Left renal pelvis (tissue), 4 donors: ENCODE measurements around the gene ERLEC1. TPM values are rescaled to one million over a fixed set of nuclear protein-coding genes. Genes with fewer than 3 reads are reported as not detected.
"Not testable (repeated sequence)": the region's sequence is repeated elsewhere in the genome, so short reads cannot be mapped to it uniquely, and the experiment has no call there.

Source experiments
- DNase-seq, 4 donors: peaks; one replicate each; pipeline ENCODE4 v3.0.0-alpha.2; 2013; ENCODE audit warnings: low read depth in 4 of 4, low spot score in 3 of 4
- polyA plus RNA-seq, 4 donors: library from polyadenylated mRNA; unstranded; fragments of 120-200 nt; gene quantifications; one replicate each; pipeline ENCODE4 v1.2.1, GENCODE V29; 2013; ENCODE audit not compliant: insufficient read length in 4 of 4

ERLEC1 gene
- polyA plus RNA-seq, 4 donors, result 61.7 to 88.1 (median 78.8) TPM

DNA sequence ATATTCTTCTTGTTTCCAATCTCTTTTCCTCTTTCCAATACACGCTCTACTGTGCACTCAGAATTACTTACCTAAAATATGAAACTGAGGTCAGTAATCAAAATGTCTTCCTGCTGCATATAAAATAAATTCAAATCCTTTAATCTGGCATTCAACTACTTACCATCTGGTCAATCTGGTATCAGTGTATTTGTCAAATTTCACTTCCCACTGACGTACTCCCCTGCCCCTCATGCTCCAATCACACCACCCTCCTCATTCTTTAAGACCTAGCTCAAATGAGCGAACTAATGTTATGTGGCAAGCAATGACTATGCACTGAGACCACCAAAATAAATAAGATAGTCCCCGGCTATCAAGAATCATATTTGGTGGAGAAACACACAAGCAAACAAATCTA lies 6.8 kb upstream of the ERLEC1 start:
- DNase-seq, result no peak

DNA sequence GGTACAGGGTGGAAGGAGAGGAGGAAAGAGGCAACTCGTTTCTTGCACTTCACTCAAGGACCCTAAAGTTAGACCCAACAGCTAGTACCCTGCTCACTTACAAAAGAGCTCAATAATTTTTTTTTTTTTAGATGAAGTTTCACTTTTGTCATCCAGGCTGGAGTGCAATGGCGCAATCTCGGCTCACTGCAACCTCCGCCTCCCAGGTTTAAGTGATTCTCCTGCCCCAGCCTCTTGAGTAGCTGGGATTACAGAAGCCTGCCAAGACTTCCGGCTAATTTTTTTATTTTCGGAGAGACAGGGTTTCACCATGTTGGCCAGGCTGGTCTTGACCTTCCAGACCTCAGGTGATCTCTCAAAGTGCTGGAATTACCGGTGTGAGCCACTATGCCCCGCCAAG lies 4.2 kb upstream of the ERLEC1 start:
- DNase-seq, result no peak

DNA sequence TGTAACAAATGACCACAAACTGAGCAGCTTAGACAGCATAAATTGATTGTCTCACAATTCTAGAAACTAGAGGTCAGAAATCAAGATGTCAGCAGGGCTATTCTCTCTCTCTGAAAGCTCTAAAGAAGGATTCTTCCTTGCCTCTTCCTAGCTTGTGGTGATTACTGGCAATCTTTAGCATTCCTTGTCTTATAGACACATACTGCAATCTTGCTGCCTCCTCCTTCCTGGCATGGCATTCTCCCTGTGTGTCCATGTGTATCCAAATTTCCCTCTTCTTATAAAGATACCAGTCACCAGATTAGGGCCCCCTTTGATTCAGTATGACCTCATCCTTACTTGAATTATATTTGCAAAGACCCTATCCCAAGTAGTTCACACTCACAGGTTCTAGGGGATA lies 2.4 kb upstream of the ERLEC1 start:
- no peak for DNase-seq

DNA sequence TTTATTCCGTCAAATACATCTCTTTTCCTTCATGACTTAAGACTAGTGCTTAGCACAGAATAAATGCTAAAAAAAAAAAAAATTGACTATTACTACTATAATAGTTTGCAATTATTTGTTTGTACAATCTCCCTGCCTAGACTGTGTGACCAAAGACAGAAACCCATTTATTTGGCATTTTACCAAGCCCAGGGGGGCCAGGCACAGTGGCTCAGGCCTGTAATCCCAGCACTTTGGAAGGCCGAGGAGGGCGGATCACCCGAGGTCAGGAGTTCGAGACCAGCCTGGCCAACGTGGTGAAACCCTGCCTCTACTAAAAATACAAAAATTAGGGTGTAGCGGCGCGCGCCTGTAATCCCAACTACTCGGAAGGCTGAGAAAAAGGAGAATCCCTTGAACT lies 1.5 kb upstream of the ERLEC1 start:
- no peak for DNase-seq

DNA sequence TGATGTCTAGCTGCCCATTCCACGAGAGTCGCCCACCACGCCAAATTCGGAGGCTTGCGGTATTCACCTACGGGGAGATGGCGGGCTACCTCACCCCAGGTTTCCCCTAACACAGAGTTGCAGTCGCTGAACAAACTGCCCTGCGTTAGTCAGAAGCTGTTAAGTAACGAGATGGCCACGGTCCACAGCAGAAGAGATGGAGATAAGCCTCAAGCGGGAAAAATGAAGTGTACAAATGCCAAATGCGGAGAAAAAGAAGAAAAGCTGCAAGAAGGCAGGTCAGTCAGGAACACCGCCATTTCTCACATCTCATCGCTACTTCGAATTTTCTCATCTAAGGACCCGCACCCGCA lies 516 bp upstream of the ERLEC1 start:
- DNase-seq, result no peak

DNA sequence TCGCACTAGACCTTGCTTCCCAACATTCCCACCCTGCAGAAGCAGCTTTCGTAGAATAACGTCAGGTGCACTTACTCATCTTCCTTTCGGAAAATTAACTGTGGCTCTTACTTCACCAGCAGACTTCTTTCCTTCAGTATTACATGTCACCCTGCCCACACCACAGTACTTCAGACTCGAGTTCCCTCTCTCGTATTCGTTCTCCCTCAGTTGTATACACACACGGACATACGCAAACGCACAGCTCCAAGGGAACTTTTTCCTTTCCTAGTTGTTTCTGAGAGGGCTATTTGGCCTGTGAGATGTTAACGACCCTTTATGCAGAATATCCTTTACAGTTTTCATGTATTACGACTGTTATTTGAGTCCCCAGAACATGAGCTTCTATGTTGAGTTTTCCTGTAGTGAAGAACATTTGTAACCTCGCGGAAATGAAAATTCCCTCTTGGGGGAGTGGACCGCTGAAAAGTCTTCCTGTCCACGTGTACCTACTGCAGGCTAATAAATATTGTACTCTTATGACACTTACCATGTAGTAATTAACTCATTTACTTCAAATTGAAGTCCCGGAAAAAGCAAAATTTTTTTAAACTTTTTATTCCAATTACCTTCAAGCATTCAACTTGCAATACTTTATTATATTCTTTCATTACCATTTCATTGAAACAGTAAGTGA lies 908 bp downstream of the ERLEC1 start:
- no peak for DNase-seq

DNA sequence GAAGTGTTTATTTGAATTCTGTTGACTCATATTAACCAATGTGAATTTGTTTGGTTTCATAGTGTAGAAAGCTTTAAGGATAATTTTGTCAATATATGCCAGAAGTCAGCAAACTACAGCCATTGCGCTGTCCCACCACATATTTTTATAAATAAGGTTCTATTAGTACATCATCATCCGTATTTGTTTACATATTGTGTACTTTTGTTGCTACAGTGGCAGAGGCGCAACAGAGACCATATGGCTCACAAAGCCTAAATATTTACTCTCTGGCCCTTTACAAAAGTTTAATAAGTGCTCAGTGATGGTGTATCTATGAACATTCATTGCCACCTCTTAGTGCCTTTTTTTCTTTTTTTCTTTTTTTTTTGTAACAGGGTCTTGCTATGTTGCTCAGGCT lies 6.4 kb downstream of the ERLEC1 start:
- DNase-seq, result no peak

DNA sequence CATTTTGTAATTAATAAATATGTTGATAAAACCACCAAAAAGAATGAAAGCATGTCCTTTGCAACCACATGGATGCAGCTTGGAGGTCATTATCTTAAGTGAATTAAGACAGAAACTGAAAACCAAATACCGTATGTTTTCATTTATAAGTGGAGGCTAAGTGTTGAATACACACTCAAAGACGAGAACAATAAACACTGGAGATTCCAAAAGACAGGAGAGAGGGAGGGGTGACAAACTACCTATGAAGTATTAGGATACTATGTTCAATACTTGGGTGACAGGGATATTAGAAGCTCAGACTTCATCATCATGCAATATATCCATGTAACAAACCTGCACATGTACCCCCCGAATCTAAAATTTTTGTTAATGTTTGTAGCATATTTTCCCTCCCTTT lies 7.0 kb downstream of the ERLEC1 start:
- no peak for DNase-seq

DNA sequence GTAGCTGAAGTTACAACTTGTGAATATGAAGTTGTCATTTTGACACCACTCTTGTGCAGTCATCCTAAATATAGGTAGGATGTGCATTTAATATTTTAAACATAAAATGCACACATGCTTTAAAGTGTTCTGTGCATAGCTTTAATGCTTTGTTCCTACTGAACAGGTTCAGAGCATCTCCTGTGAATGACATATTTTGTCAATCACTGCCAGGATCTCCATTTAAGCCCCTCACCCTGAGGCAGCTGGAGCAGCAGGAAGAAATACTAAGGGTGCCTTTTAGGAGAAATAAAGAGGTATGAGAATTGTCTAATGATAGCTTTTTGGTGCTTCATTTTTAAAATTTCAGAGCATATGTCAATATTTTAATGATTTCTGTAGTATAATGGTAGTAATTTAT lies 14.7 kb downstream of the ERLEC1 start:
- DNase-seq, result no peak

DNA sequence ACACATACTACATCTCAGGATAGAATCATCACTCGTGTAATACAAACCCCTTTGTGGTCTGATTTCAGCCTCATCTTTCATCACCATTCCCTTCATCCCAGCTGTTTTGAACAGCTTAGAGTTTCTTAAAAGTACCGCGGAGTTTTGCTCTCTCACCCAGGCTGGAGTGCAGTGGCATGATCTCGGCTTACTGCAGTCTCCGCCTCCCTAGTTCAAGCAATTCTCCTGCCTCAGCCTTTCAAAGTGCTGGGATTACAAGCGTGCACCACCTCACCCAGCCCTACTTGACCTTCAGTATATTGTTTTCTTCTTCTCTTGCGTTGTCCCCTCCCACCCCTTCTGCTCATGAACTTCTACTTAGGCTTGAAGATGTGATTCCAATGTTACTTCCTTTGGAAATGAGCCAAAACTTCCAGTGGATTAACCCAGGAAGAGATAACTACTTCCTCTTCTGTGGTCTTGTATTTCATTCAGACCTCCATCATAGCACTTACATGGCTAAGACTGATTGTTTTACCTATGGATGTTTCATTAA lies 15.8 kb downstream of the ERLEC1 start:
- no peak for DNase-seq

DNA sequence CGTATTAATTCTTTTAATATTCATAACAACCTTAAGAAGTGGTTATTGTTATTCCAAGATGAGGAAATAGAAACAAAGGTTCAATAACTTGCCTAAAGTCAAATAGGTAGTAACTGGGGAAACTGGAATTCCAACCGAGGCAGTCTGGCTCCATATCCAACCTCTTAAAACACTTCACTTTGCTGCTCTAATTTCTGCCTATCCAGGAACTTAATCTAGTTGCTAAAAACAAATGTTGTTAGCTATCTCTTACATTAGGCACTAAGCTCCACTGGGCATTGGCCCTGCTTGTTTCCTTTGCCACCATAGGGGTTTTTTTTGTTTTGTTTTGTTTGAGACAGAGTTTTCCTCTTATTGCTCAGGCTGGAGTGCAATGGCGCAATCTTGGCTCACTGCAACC lies 24.8 kb downstream of the ERLEC1 start:
- DNase-seq, result no peak

DNA sequence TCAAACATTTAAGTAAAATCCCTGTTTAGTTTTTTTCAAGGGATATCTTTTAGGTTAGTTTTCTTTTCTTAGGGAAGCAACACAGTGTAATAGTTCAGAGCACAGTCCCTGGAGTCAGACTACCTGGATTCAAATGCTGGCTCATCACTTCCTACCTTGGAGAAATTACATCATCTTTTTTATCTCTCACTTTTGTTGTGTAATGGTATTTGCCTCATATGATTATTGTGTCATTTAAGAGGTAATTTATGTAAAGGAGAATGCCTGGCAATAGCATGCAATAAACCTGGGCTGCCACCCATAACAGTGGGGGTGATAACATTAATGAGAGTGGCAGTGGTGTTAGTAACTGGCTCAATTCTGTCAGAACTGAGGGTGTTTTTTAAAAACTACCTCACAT lies 26.3 kb downstream of the ERLEC1 start:
- DNase-seq, result no peak

DNA sequence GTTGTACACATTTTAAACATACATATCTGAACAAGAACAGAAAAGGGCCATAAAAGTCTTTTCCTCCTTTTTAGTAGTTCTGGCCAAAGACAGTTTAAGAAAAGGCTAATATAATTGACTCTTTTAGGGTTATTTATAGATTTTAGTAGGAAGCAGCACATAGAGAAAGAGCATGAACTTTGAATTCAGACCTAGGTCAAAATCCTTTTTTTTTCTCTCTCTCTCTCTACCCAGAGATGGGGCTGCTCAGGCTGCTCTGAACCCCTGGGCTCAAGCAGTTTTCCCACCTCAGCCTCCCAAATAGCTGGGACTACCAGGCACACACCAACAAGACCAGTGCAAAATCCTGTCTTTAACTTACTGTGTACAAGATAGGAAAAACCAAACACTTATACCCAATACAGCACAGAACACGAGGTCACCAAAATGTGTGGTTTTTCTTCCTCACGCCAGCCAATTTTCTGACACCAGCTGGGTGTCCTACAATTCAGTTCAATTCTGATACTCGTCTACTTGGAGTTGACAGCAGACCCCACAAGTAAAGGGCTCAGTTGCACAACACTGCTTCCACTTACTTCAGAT lies 32.1 kb downstream of the ERLEC1 start:
- DNase-seq, result no peak

DNA sequence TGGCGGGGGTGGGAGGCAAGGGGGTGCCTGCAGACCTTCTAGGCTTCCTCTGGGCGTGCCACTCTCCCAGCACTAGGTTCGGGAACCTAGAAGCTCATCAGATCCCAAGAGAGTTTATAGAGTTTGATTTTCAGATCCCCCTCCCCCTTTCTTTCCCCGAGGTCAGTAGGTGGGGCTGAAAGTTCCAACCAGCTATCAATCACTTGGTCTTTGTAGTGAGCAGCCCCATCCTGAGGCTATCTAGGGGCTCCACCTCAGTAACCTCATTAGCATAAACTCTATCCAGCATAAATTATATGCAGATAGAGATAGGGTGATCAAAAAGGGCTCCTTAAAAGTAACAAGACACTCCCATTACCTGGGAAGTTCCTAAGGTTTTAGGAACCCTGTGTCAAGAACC lies 32.8 kb downstream of the ERLEC1 start:
- DNase-seq, result no peak

DNA sequence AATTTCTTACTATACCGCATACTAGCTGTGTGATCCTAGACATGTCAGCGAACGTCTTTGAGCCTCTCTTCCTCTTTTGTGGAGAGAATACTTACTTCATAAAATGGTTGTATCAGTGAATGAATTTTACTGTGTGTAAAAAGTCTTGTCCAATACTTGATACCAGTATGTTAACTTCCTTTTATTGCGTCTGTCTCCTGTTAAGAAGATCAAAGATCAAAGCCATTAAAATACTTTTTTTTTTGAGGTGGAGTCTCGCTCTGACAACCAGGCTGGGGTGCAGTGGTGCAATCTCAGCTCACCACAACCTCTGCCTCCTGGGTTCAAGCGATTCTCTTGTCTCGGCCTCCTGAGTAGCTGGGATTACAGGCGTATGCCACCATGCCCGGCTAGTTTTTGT lies 33.2 kb downstream of the ERLEC1 start:
- DNase-seq, result no peak

DNA sequence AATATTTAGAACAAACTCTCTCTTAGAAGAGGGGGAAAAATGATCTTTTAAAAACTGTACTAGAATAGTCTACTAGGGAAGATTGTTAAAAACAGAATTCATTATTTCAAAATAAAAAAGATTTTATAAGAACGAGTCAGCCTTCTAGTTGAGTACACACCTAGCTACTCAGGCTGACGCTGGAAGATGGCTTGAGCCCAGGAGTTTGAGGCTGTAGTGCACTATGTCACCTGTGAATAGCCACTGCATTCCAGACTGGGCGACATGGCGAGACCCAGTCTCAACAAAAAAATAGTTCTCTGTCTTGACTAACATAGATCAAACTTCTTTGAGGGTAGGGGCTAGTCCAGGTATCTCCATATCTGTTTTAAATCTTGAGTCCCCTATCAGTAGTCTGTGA lies 33.9 kb downstream of the ERLEC1 start:
- DNase-seq, result no peak

DNA sequence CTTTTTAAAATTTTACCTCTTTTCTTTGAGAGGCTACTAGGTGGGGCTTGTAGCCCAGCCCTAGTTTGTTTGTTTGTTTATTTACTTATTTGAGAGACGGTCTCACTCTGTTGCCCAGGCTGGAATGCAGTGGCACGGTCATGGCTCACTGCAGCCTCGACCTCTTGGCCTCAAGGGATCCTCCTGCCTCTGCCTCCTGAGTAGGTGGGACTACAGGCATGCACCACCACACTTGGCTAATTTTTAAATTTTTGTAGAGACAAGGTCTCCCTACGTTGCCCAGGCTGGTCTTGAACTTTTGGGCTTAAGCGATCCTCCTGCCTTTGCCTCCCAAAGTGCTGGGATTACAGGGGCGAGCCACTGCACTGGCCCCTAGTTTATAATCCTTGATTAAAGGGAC lies 35.0 kb downstream of the ERLEC1 start:
- no peak for DNase-seq

DNA sequence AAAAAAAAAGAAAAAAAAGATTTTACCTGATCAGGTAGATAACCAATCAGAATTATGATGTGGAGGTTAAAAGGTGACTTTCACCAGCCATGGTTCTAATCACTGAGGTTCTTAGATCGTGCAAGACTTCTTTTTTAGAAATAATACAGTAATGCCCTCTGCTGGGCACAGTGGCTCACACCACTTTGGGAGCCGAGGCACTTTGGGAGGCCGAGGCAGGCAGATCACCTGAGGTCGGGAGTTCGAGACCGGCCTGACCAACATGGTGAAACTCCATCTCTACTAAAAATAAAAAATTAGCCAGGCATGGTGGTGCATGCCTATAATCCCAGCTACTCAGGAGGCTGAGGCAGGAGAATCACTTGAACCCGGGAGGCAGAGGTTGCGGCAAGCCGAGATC lies 36.8 kb downstream of the ERLEC1 start:
- DNase-seq, result not testable (repeated sequence)

DNA sequence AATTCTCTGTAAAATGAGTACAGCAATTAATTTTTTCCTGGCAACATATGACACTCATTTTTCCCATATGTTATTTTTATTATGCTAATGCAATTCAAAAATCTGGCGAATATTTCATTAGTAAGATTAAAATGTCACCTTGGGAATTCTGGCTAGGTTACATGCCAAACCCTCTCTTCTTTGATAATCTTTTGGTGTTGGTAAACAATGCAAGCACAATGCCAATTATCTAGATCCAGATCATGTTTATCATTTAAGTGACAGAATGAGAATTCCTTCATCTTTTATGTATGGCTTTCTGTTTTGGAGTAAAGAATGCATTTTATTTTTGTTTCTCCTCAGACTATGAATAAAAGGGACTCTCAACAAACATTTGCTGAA lies 39.2 kb downstream of the ERLEC1 start:
- DNase-seq, result no peak

DNA sequence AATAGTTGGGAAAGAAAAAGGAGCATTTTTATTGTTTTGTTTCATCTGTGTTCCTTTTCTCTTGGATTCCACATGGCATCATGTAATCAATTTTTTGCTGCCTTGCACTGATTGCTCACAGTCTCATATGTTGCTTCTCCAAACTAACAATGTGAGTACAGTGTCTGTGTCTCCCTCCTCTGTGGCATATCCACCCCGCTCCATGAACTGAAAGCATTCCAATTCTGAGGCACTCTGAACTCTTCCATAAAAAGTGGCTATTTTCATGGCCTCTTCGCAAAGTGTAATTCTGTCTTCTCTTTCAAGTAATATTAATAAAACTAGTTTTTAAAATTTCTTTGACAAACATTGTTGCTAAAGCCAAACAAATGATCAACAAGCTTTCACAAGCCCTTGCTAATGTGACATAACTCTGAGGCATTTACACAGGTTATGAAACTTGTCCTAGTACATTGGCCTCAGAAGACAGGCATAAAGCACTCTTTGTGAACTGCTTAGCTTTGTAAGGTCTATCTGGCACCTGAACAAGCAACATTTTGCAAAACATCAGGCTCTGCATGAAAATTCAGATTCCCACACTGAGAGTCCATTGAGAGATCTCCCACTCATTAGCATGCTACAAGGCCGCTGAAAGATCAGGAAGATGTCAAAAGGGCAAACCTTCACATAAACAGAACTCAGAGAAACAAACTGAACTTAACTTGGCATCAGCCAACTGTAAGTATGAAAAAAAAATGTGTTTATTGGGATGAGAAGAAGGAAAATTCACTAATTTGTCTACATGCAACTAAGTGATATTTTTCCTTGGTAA lies 39.9 kb downstream of the ERLEC1 start:
- DNase-seq, result no peak

DNA sequence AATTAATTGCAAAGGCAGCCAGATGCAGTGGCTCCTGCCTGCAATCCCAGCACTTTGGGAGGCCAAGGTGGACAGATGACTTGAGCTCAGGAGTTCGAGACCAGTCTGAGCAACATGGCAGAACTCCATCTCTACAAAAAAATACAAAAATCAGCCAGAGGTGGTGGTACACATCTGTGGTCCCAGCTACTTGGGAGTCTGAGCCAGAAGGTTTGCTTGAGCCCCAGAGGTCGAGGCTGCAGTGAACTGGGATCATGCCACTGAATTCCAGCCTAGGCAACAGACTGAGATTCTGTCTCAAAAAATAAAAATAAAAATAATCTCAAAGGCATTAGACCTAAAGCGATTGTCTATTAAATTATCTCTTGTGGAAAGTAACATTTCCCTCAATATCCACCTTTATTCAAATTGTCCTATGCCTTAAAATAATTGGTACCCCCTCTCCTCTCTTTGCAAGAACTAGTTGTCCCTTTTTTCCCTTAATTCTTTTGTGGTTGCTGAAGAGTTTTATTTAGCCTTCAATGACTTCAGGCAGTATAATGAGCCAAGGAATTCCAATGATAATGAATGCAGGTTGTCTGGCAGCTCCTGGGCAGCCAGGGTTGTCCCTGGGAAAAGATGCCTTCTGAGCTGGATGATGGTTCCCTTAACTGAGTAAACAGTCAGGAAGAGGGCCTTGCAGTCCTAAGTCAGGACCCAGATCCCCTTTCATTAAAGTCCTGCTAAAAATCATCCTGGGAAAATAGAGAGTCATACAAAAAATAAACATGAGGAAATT lies 40.7 kb downstream of the ERLEC1 start:
- DNase-seq, result no peak
